HG03064 (cell line): ENCODE measurements around the gene GOPC.

Experiments used
- ATAC-seq: cut with Tn5 transposase; IDR thresholded peaks from one replicate; pipeline ENCODE4 v1.9.1; 2021; ENCODE audit warnings: low read depth; ENCODE audit not compliant: unreplicated experiment

The GOPC gene

DNA sequence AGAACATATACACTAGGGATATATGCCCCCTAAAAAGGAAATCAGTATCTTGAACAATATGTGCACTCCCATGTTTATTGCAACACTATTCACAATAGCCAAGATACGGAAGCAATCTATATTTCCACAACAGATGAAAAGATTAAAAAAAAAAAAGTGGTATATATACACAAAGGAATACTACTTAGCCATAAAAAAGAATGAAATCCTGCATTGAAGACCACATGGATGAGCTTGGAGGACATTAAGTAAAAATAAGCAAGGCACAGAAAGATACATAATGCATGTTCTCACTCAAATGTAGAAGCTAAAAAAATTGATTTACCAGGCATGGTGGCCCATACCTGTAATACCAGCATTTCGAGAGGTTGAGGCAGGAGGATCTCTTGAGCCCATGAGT lies 4.6 kb downstream of the GOPC start:
- no peak for ATAC-seq

DNA sequence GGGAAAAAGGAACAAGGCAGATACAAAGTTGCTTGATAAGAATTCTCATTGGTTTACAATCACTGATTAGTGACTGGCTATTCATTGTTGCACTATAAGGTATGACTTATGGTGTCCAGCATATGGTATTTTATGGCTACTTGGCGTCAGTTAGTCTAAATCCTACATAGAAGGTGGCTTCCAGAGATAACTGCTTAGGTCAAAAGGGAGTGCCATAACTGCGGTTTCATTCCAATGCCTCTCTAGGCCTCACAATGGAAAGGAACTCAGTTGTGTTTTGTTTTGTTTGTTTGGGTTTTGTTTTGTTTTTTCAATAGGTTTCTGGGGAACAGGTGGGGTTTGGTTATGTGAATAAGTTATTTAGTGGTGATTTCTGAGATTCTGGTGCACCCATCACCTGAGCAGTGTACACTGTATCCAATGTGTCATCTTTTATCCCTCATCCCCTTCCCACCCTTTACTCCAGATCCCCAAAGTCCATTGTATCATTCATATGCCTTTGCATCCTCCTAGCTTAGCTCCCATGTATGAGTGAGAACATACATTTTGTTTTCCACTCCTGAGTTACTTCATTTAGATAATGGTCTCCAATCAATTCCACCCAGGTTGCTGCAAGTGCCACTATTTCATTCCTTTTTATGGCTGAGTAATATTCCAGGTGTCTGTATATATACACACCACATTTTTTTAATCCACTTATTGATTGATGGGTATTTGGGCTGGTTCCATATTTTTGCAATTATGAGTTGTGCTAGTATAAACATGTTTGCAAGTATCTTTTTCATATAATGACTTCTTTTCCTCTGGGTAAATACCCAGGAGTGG lies 7.0 kb downstream of the GOPC start:
- ATAC-seq: no peak

DNA sequence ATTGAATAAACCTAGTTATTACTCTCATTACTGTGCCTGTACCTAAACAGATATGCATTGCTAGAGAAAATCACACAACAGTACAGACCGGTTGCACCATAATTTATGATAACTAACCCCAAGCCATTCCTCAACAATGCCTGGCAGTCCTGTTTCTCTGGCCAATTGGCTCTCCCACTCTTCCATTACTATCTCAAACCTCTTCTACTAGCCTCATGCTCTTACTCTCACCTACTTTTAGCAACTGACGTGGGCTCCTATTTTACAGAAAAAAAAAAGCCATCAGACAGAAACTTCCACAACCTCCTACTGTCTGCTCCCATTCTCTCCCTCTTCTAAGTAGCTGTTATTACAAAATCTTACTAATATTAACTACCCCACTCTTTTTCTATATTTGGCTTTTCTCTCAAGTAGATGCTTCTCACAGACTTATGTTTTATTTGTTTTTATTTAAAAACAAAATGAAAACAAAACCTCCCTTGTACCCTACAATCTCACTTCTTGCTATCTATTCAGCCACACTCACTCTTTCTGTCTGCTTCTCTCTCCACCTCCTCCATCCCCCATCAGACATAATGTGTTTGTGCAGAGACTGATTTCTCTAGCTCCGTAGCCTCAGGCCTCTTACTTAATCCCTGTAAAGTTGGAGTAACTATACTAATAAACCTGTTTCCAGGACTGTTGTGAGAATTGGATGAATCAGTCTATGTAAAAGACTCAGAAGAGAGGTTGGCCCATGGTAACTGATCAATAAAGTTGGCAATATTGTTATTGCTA lies 9.1 kb downstream of the GOPC start:
- ATAC-seq: no peak

DNA sequence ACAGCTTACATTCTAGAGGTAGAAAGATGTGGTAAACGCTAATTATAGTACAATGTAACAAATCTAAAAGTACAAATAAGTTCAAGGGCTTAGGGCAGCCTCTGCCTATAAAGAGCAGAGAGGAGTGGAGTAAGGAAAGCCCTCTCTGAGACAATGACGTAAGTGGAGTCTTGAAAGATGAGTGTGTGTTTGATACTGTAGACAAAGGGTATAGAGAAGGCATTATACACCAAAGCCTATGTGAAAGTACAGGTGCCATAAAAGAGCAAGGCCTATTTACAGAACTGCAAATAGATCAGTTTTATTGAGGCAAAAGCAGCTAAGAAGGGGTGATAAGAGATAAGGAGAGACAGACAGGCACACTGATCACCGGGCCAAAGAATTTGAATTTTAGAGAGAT lies 10.9 kb downstream of the GOPC start:
- no peak for ATAC-seq

DNA sequence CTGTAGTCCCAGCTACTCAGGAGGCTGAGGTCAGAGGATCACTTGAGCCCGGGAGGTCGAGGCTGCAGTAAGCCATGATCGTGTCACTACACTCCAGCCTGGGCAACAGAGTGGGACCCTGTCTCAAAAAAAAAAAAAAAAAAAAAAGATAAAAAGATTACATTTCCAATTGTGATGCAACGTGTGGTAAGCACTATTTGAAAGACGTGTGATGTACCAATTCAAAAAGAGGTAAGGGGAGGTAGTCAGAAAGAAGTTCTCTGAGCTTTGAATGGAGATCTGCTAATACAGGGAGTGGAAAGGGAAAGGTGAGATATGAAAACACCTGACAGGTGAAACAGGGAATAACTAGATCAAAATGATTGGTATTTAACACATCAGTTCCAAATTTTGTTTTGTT lies 11.9 kb downstream of the GOPC start:
- no peak for ATAC-seq

DNA sequence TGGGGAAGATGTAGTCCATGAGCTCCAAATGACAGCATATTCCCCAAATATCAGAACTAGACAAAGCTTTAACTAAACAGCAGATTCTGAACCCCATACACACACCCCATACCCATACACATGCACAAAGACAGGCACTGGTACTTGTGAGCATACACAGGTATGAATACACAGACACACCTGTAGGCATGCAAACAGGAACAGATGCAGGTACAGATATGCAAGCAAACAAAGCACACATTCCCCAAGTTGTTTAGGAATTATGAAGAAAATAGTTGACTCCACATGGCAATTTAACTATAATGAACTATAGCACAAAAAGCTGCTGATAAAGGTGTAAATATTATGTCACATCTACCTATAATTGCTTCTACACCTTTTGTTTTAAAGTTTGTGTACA lies 16.7 kb downstream of the GOPC start:
- no peak for ATAC-seq

DNA sequence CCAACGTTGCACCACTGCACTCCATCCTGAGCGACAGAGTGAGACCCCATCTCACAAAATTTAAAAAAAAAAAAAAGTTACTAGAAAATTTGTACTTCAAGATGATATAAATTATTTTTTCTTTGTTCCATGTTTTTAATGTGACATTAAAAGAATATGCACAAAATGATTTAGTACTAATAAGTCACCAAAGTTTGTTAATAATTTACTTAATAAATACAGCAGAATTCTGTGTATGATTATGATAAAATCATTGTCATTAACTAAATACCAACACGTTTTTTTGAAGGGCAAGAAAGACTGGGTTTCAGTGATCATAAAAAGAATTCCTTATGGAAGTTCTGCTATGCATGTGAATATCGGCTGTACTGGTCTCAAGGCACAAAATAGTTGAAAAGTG lies 28.1 kb downstream of the GOPC start:
- no peak for ATAC-seq

DNA sequence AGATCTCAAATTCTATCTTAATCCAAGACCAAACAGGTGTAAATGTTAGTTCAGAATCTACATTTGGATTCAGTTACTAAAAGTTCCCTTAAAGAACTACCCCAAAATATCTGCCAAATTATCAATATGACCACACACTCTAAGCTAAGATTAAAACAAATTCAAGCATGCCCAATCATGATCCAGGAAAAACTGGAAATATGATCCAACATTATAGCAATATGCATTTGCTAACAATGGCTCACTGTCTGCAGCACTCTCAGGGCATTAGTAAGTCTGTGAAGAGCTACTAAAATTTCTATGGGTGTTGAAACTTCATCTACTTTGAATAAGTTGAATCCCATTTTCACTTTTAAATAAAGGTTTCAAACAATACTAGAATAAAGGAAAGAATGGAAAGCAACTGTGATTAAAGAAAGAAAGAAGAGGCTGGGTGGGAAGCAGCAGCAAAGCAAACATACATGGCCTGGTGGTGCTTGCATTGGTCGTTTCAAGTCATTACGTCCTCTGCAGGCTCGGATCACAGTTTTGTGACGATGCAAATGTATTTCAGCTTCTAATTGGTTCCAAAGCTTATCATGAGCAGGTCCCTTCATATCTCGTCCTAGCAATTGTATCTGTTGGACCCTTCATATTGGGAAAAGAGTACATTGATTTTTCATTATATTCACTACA lies 29.2 kb downstream of the GOPC start:
- no peak for ATAC-seq

DNA sequence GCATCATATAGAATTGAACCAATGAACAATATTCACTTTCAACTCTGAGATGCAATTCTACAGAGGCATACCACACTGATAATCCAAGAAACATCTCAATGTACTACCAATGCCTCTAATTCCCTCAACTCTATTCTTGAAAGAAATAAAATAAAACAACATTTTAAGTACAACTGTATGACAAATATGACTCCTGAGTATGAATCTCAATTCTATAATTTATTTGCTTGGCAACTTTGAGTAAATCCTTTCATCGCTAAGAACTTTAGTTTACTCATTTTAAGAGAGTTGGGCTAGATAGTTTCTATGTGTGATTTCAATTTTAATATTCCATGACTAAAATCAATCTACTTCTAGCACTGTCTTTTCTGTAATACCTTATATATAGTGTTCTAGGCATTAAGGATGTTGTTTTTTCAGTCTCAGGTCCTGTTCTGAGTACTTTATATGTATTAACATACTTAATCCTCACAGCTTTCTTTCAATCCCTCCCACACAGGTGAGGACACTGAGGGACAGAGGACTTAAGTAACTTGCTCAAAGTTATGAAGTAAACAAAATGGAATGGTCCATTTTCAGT lies 33.4 kb downstream of the GOPC start:
- ATAC-seq: no peak

DNA sequence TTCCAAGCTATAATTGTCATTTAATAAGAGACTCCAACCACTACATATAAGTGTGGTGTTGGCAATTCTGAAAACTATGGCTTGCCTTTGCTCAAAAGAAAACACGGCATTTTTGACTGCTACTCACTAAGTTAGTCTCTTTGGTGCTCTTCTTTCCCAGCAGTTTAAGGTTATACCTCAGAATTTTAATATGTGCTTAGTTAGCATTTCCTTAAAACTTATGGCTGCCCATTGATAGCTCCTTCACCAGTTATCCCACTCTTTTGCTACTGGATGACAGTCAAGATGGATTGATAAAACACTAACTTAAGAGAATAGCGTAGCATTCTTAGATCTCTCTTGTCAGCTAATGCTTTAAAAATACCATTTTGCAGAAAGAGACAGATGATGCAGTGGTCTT lies 34.1 kb downstream of the GOPC start:
- no peak for ATAC-seq

DNA sequence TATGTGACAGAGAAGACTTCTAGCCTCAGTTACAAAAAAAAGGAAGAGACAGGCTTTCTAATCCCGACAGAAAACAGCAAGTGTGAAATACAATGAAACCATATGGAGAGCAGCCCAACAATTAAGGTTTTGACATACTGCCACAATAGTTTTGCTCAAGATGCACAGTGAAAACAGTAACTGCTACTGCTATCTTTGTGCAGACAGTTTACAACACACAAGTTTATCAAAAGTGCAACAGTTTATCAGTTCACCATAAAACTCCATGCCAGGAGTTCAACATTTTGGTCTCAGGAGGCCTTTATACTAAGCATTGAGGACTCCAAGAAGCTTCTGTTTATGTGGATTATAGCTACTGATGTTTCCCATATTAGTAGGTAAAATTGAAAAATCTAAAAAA lies 37.6 kb downstream of the GOPC start:
- no peak for ATAC-seq

DNA sequence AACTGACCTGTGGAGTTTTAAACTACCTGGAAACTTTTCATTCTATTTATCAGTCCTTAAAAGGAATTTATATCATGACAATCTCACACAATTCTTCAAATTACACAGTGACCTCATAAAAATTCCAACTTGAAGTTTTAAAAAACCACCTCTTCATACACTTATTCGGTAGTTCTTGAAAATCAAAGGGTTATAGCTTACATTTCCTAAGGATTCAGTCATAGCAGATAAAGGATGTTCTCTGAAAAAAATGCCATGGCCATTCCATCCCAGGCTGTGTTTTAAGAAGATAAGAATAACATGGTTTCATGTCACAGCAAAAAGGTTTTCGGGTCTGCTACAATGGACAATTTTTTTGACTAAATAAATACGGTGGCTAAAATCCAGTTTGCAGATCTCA lies 41.2 kb downstream of the GOPC start:
- no peak for ATAC-seq

DNA sequence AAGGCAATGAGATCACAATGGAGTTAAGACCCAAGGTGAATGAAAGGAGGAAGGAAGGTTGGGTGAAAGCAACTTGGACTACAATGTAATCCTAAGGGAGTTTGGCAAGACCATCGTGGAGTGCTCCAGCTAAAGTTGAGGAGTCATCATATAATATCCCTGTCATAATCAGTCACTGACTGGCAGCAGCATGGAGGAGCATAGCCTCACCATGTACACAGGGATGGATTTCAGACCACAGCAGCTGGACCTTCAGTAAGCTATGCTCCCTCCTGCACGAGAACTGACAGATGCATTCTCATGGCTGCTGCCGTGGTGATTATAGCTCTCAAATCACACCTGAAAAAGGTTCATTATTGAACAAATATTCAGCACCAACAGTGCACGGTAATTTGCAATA lies 43.0 kb downstream of the GOPC start:
- ATAC-seq: no peak

DNA sequence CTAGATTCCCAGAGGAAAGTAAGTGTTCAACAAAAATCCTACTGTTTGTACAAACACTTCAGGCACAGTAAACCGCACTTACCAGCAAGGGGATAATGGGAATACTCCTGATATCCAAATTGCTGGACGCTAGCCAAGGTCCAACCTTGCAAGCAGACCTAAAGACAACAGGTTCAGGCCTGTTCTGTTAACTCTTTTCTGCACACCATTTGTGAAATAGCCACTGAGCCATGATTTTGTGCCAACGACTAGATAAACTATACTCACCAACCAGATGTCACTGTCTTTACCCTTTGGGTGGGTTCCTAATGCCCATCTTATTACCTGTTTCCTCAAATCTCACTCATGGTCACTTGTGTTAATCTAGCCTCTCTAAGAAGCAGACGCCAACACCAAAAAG lies 43.5 kb downstream of the GOPC start:
- ATAC-seq: no peak

DNA sequence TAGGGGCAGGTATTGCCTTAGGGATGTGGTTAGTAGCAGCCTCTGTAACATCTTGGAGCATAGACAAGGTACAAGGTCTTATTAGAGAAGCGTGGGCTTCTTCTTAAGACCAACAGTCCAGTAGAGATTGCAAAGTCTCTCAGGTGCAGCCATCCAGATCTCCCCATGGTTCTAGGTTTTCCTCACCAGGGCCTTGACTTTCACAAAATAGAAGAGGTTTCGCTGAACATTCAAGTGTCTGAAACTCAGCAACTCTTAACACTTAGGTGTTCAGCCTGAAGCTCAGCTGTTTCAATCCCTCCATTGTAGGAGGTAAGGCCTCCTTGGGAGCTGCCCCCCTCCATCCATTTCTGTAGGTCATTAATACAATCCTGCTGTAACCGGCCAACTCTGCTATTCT lies 44.4 kb downstream of the GOPC start:
- ATAC-seq: no peak

DNA sequence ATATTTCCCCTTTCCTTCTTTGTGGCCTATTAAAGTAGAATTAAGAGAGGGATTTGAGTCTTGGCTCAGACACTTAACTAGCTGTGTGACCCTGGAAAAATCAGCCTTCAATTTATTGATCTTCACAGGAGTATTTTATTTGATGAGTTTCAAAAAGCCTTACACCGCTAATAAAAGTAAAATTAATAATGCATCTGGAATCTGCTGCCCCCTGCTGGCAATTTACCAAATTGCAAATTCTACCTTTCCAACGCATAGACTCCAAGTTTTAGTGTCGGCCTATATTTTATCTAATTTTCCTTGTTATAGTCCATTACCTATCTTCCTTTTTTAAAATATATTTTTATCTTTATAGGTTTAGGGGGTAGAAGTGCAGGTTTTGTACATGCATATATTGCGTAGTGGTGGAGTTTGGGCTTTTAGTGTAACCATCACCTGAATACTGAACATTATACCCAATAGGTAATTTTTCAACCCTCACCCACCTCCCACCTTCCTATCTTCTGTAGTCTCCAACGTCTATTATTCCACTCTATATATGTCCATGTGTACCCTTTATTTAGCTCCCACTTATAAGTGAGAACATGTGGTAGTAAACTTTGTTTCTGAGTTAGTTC lies 46.3 kb downstream of the GOPC start:
- ATAC-seq: no peak

DNA sequence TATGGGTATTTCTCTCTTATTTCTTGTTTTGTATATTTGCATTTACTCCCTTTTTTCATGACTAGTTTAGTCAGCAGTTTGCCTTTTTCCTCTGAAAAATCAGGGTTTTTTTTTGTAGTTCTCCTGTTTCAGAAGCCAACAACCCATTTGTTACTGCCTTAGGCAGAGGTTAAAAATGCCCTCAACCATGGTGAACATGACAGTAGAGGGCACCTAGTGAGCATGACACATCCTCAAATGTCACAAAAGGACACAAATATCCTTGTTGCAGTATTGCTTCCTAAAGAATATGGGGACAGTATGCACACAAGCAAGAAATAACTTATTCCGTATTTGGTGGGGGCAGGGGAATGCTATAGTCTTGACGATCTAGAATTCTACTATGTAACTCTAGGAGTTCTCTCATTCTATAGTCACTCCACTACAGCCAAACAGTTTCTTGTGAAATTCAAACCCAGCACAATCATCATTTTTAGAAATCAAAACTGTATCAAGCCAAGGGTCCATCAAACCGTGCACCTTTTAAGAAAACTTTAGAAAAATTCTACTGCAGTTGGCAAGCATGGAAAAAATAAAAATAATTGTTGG lies 47.0 kb downstream of the GOPC start:
- ATAC-seq: no peak

DNA sequence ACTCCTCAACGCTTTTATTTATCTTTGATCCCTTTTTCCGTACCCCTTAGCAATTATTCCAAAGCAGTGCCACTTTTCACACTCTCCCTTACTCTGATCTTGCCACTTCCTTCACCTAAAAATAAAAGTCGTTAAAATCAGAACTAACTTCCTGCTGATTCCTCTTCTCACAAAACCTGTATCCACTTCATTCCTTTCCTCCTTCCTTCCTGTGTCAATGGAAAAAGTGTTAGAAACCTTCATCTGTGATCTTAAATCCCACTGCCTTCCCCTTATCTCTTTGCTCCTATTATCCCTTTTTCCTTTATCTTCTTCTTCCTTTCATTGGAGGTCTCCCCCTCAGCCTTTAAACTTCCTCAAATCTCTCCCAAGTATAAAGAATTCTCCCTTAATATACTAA lies 49.2 kb downstream of the GOPC start:
- ATAC-seq: no peak

DNA sequence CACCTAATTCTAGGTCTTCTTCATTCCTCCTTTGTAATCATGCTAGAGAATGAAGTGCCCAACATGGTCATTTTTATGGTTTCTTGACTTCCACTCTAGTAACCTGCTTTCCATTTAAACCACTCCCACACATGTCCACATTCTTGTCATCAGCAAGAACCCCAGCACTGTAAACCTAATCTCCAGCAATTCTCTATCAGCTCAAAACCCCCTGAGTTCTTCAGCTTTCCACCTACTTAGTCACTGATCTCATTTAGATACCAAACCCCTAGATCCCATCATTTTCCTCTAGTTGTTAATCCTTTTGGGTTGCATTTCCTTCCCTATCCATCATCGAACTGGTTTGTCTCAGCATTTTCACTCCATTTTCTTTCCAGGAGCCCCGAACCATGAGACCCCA lies 49.7 kb downstream of the GOPC start:
- no peak for ATAC-seq

DNA sequence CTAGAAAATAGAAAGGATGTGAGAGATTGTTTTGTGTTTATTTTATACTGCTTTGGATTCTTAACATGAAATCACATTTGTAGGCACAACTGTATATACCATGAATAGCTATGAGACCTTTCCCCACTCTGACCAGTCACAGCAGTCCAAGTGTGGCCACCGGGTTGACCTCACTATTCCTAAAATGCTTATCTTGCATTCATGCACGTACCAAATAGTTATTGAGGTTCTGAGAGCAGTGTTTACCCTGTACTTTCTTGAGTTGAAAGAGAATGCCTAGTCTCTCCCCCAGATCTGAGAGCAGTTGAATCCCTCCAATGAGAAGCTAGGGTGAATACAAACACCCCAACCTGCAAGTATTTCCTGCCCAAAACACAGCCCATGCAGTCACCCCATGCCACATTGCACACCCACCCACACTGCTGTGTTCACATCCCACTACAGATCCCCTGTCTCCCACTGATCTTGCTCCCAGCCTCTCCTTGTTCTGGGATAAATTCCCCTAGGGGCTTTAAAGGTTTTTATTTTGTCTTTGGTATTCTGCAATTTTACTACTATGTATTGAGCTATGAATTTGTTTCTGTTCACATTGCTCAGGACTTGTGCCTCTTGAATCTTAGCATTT lies 51.6 kb downstream of the GOPC start:
- ATAC-seq: no peak
